ENCODE measurements around the gene IRX1. TPM values are rescaled to one million over a fixed set of nuclear protein-coding genes. Genes with fewer than 3 reads are reported as not detected.

The IRX1 gene
- total RNA-seq, 6 donors from 2014 or later: 12.1 to 35.1 (median 18.2) TPM

DNA sequence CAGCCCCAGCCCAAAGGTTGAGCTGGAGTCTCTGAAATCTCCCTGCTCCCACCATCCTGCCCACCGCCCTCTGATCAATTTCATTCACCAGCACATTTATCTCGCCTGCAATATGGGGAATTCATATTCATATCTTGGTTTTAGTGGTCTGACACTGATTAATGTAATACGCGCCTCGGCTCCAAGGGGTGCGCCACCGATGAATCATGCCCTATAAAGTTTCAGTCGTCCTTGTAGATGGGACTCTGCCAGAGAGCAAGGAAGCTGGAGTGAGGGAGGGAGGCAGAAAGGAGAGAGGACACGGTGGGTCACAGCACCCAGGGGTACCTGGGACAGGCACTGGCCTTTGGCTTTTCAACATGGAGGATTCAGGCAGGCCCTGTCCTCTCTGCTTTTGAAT is 8.9 kb downstream of the IRX1 start:
- H3K27me3 ChIP-seq: peaks cover 0 to 29% (median 15%) of the 10 kb centered on the region in 4 donors

DNA sequence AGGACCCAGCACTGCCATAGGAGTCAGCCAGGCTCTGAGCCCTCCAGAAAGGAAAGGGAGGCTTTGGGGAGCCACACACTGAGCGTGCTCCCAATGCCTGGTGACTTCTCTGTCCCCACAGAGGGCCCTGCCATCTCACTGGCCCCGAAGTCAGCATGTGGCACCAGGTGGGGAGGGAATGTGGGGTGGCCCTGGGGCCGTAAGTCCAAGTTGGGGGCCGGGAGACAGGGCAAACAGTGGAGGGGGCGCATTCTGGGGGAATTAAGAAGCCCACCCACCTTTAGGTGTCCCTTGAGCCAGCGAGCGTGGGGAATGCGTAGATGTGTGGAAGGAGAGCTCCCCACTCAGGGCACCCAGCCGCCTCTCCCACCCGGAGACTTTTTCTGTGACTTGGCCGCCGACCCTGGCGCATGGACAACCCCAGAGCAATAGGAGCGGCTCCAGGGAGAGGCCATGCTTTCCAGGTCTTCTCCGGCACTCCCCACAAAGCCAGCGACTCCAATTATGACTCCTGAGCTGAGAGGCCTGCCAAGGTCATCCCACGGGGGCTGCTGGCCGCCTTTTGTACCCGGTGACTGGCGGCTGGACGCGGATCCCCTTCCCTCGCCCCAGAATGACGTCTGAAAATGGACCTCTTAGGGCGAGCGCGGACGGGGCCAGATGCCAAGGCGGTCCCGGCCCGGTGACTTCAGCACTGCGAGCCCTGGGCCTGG is 9.8 kb downstream of the IRX1 start:
- WGBS, 2 donors: 37 to 46% methylated on average over 26 to 31 of the region's 32 CpGs
- DNase-seq (peak in 1 of 2 donors; percentile 56), ATAC-seq (ENCODE audit: low FRiP score in 2 of 2) (no peak)
- Histone ChIP-seq H3K4me3 (no peak overlapping the region), H3K9me3 (no peaks in the 10 kb centered on the region), H3K4me1 (peaks cover 0 to 15% (median 9%) of the 10 kb centered on the region in 4 donors), H3K27me3 (peaks cover 0 to 20% (median 9%) of the 10 kb centered on the region in 4 donors), H3K27ac (no peak overlapping the region), H3K36me3 (no peaks in the 10 kb centered on the region)
- no peak for TF ChIP-seq EP300 (IDR thresholded peaks at IDR 0.05)
- no peak for TF ChIP-seq POLR2A (IDR thresholded peaks at IDR 0.05)
- no peak for TF ChIP-seq POLR2AphosphoS5 (IDR thresholded peaks at IDR 0.05)
- TF ChIP-seq CTCF (IDR thresholded peaks at IDR 0.05): no peak

More for the DNA sequence above, 8.9 kb downstream of the IRX1 start:
- Histone ChIP-seq H3K36me3 (no peaks in the 10 kb centered on the region), H3K27ac (no peak overlapping the region), H3K4me3 (no peak overlapping the region), H3K9me3 (no peaks in the 10 kb centered on the region), H3K4me1 (peaks cover 0 to 23% (median 12%) of the 10 kb centered on the region in 4 donors)
- ATAC-seq (ENCODE audit: low FRiP score in 2 of 2) (no peak), DNase-seq (no peak)
- 57 to 74% methylated on average over 9 of the region's 9 CpGs for WGBS, 2 donors
- TF ChIP-seq CTCF (IDR thresholded peaks at IDR 0.05) (no peak), POLR2A (IDR thresholded peaks at IDR 0.05) (no peak), POLR2AphosphoS5 (IDR thresholded peaks at IDR 0.05) (no peak), EP300 (IDR thresholded peaks at IDR 0.05) (no peak)

DNA sequence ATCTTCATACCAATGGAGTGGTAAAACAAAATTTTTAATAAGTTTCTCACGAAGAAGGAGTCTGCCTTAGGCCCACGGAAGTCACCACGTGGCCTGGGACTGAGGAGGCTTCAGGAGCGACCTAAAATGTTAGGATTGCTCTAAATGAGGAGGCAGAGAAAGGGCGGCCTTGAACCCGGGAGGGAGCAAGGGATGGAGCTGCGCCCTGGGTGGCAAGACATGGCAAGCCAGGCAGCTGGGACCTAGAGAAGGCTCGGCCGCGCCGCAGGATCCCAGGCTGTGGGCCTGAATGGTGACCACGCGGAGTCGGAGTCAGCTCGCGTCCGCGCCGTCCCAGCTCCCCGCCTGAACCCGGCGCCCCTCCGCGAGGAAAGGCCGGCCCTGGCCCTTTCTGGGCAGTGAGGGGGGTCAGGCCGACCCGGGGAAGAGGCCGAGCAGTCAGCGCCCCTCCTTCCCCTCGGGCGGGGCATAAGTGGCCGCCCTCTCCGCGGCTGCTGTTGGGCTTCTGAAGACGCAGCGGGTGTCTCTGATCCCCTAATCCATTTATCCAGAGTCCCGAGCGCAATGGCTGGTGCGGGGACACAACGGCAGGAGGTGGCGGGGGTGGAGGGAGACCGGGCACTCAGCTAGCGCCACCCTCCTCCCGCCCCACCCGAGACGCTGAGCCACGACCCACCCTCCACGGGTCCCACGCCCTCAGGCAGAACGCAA is 10.6 kb downstream of the IRX1 start:
- WGBS, 2 donors: 28 to 33% methylated on average over 6 to 41 of the region's 50 CpGs
- DNase-seq (peak in 1 of 2 donors; percentile 82), ATAC-seq (ENCODE audit: low FRiP score in 2 of 2) (peak in 1 of 2 donors; percentile 20)
- no peak overlapping the region for H3K27ac ChIP-seq
- H3K9me3 ChIP-seq: no peaks in the 10 kb centered on the region
- no peak overlapping the region for H3K4me3 ChIP-seq
- TF ChIP-seq EP300 (IDR thresholded peaks at IDR 0.05) (no peak), POLR2AphosphoS5 (IDR thresholded peaks at IDR 0.05) (no peak), CTCF (IDR thresholded peaks at IDR 0.05) (no peak), POLR2A (IDR thresholded peaks at IDR 0.05) (no peak)
- no peaks in the 10 kb centered on the region for H3K36me3 ChIP-seq
- peaks cover 0 to 13% (median 7%) of the 10 kb centered on the region in 4 donors for H3K27me3 ChIP-seq
- H3K4me1 ChIP-seq: peaks cover 0 to 12% (median 4%) of the 10 kb centered on the region in 4 donors

- H3K4me1 ChIP-seq: peaks cover 0 to 3% (median 2%) of the 10 kb centered on the region in 4 donors
- no peak overlapping the region for H3K4me3 ChIP-seq
- ATAC-seq (ENCODE audit: low FRiP score in 2 of 2) (no peak), DNase-seq (no peak)
- no peaks in the 10 kb centered on the region for H3K36me3 ChIP-seq
- H3K9me3 ChIP-seq: no peaks in the 10 kb centered on the region
- WGBS, 2 donors: 45 to 48% methylated on average over 11 of the region's 11 CpGs
- TF ChIP-seq POLR2AphosphoS5 (IDR thresholded peaks at IDR 0.05) (no peak), POLR2A (IDR thresholded peaks at IDR 0.05) (no peak), CTCF (IDR thresholded peaks at IDR 0.05) (no peak), EP300 (IDR thresholded peaks at IDR 0.05) (no peak)
- peaks cover 0 to 5% (median 2%) of the 10 kb centered on the region in 4 donors for H3K27me3 ChIP-seq
- no peak overlapping the region for H3K27ac ChIP-seq
Measured at GRCh38 chr5:3607541-3608181, 12.0 kb downstream of the IRX1 start.

Measured in upper lobe of left lung (tissue), 6 donors.